H9 (cell line): ENCODE data around the gene ZNF236. TPM values are rescaled to one million over a fixed set of nuclear protein-coding genes. Genes with fewer than 3 reads are reported as not detected.

Source experiments
- DNase-seq: peaks from one replicate; pipeline ENCODE4 v3.0.0-alpha.2; 2017
- H2AFZ ChIP-seq: one replicate; pipeline ENCODE4 v1.6.1; 2013; ENCODE audit warnings: mild to moderate bottlenecking, low read length, control low read depth, moderate library complexity
- H2AK5ac ChIP-seq: 2 replicates; pipeline ENCODE4 v1.6.1; 2013; ENCODE audit warnings: low read length, control low read depth, mixed read lengths; ENCODE audit not compliant: insufficient read length
- H2BK120ac ChIP-seq: one replicate; pipeline ENCODE4 v1.6.1; 2013; ENCODE audit warnings: low read depth, mild to moderate bottlenecking, low read length, control low read depth, inconsistent platforms; ENCODE audit not compliant: poor library complexity, severe bottlenecking
- H2BK12ac ChIP-seq: 2 replicates; pipeline ENCODE4 v1.6.1; 2013; ENCODE audit warnings: low read length, control low read depth, mixed read lengths, low read depth; ENCODE audit not compliant: insufficient read length
- H2BK15ac ChIP-seq: 2 replicates; pipeline ENCODE4 v1.6.1; 2013; ENCODE audit warnings: low read depth, low read length, control low read depth
- H2BK20ac ChIP-seq: one replicate; pipeline ENCODE4 v1.6.1; 2013; ENCODE audit warnings: low read depth, mild to moderate bottlenecking, low read length, control low read depth, inconsistent platforms; ENCODE audit not compliant: poor library complexity, severe bottlenecking
- H2BK5ac ChIP-seq: 2 replicates; pipeline ENCODE4 v1.6.1; 2013; ENCODE audit warnings: low read length, control low read depth, mixed read lengths; ENCODE audit not compliant: insufficient read length
- H3K14ac ChIP-seq: 2 replicates; pipeline ENCODE4 v1.6.1; 2013; ENCODE audit warnings: low read length, control low read depth; ENCODE audit not compliant: insufficient read depth
- H3K18ac ChIP-seq: 2 replicates; pipeline ENCODE4 v1.6.1; 2013; ENCODE audit warnings: low read depth, mild to moderate bottlenecking, mixed read lengths, low read length, control low read depth; ENCODE audit not compliant: insufficient read length
- H3K23ac ChIP-seq: 2 replicates; pipeline ENCODE4 v1.6.1; 2013; ENCODE audit warnings: low read length, control low read depth, mixed read lengths, low read depth; ENCODE audit not compliant: insufficient read length
- H3K23me2 ChIP-seq: 2 replicates; pipeline ENCODE4 v1.6.1; 2013; ENCODE audit warnings: low read depth, mild to moderate bottlenecking, mixed read lengths, low read length, control low read depth; ENCODE audit not compliant: insufficient read length, poor library complexity, severe bottlenecking
- H3K27ac ChIP-seq: 2 replicates; pipeline ENCODE4 v1.5.1; 2013; ENCODE audit warnings: low read length, control low read depth, mixed read lengths, low read depth; ENCODE audit not compliant: insufficient read length
- H3K27me3 ChIP-seq: 2 replicates; pipeline ENCODE4 v1.6.1; 2013; ENCODE audit warnings: low read length, control low read depth, inconsistent platforms; ENCODE audit not compliant: insufficient read depth
- H3K4ac ChIP-seq: 2 replicates; pipeline ENCODE4 v1.6.1; 2013; ENCODE audit warnings: low read depth, mild to moderate bottlenecking, control low read depth, inconsistent platforms, low read length, moderate library complexity
- H3K4me1 ChIP-seq: 2 replicates; pipeline ENCODE4 v1.6.1; 2013; ENCODE audit warnings: low read length, control low read depth, inconsistent platforms; ENCODE audit not compliant: insufficient read depth
- H3K4me2 ChIP-seq: 2 replicates; pipeline ENCODE4 v1.6.1; 2013; ENCODE audit warnings: low read length, control low read depth, mixed read lengths; ENCODE audit not compliant: insufficient read length, insufficient read depth
- H3K56ac ChIP-seq: 2 replicates; pipeline ENCODE4 v1.6.1; 2013; ENCODE audit warnings: low read depth, mild to moderate bottlenecking, mixed read lengths, low read length, control low read depth; ENCODE audit not compliant: insufficient read length
- H3K79me1 ChIP-seq: 2 replicates; pipeline ENCODE4 v1.6.1; 2013; ENCODE audit warnings: low read depth, mild to moderate bottlenecking, moderate library complexity, low read length, control low read depth, inconsistent platforms; ENCODE audit not compliant: insufficient read depth, poor library complexity, severe bottlenecking
- H3K79me2 ChIP-seq: 2 replicates; pipeline ENCODE4 v1.6.1; 2013; ENCODE audit warnings: low read length, control low read depth, inconsistent platforms; ENCODE audit not compliant: insufficient read depth
- H3K9ac ChIP-seq: 2 replicates; pipeline ENCODE4 v1.6.1; 2013; ENCODE audit warnings: low read length, control low read depth, mixed read lengths; ENCODE audit not compliant: insufficient read length; ENCODE audit errors: extremely low read depth
- H3K9me3 ChIP-seq: one replicate; pipeline ENCODE4 v1.6.1; 2013; ENCODE audit warnings: low read depth, low read length, inconsistent platforms; ENCODE audit not compliant: control insufficient read depth
- H3T11ph ChIP-seq: one replicate; pipeline ENCODE4 v1.6.1; 2013; ENCODE audit warnings: mild to moderate bottlenecking, low read length, control low read depth, inconsistent platforms
- H4K20me1 ChIP-seq: one replicate; pipeline ENCODE4 v1.6.1; 2013; ENCODE audit not compliant: control insufficient read depth, insufficient read length, insufficient read depth
- H4K5ac ChIP-seq: 2 replicates; pipeline ENCODE4 v1.6.1; 2013; ENCODE audit warnings: low read depth, mild to moderate bottlenecking, mixed read lengths, low read length, control low read depth; ENCODE audit not compliant: insufficient read length
- H4K8ac ChIP-seq: replicated peaks from 2 replicates; pipeline ENCODE4 v1.6.1; 2013; ENCODE audit warnings: low read length, control low read depth, mixed read lengths, low read depth; ENCODE audit not compliant: insufficient read length
- H4K91ac ChIP-seq: 2 replicates; pipeline ENCODE4 v1.6.1; 2013; ENCODE audit warnings: low read depth, mild to moderate bottlenecking, moderate library complexity, mixed read lengths, low read length, control low read depth; ENCODE audit not compliant: insufficient read length
- H3K27ac Mint-ChIP-seq, 3 experiments: 2 replicates in 2 of 3; 3 replicates in 1 of 3; pipeline ENCODE4 v1.8.0; 2020 to 2021; ENCODE audit warnings: mixed read lengths in 3 of 3, mild to moderate bottlenecking in 1 of 3, moderate library complexity in 1 of 3
- H3K27me3 Mint-ChIP-seq: 2 replicates; pipeline ENCODE4 v1.8.0; 2021; ENCODE audit warnings: low read depth, mild to moderate bottlenecking, moderate library complexity, mixed read lengths
- H3K36me3 Mint-ChIP-seq, 3 experiments: 2 replicates in 2 of 3; 3 replicates in 1 of 3; pipeline ENCODE4 v1.8.0; 2020 to 2021; ENCODE audit warnings: low read depth in 3 of 3, mixed read lengths in 3 of 3; ENCODE audit not compliant: insufficient read depth in 1 of 3
- H3K4me1 Mint-ChIP-seq, 2 experiments: 2 replicates each; pipeline ENCODE4 v1.8.0; 2020; ENCODE audit warnings: mixed read lengths in 2 of 2
- H3K4me3 Mint-ChIP-seq, 2 experiments: 2 replicates in 1 of 2; 3 replicates in 1 of 2; pipeline ENCODE4 v1.8.0; 2020 to 2021; ENCODE audit warnings: mild to moderate bottlenecking in 2 of 2, mixed read lengths in 2 of 2, moderate library complexity in 1 of 2
- H3K9me3 Mint-ChIP-seq, 2 experiments: 2 replicates in 1 of 2; 3 replicates in 1 of 2; pipeline ENCODE4 v1.8.0; 2020; ENCODE audit warnings: mild to moderate bottlenecking in 2 of 2, mixed read lengths in 2 of 2, moderate library complexity in 1 of 2
- WGBS: extraction: QIAGEN DNeasy Blood & Tissue Kit; methylation state at CpG from one replicate; pipeline ENCODE4 v1.1.7; 2013; ENCODE audit warnings: missing lambda C conversion rate, low lambda C conversion rate, mixed read lengths; ENCODE audit not compliant: insufficient read length; ENCODE audit errors: extremely low coverage; 5-methylcytosine and 5-hydroxymethylcytosine counted together
- total RNA-seq: library from RNA; stranded (reverse); gene quantifications from 2 replicates; pipeline ENCODE4 v1.2.1, GENCODE V29; 2021
- TF ChIP-seq, protein P1 (sequence below): fragments of 200-600 bp; sonication (generic); conservative IDR thresholded peaks from 3 replicates; pipeline ENCODE4 v1.8.0; 2021; ENCODE audit warnings: antibody characterized with exemption, mild to moderate bottlenecking

The ZNF236 gene
- total RNA-seq, 1 experiment from 2014 or later, result 16.0 TPM

DNA sequence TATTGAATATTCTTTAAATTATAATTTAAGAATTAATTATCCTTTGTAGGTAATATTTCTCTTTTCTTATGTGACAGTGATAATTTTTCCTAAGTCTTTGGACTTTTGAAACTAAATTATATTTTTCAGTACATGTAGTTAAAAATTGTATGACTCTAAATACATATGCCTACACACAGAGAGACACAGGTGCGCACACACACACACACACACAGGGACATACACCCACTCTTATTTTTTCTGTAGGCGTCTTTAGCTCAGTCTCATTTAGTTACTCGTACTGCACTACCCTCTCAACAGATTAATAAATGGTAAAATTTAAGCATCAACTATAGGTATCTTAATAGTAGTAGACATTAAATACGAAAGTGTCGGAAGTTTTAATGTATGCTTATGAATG is 56.1 kb downstream of the ZNF236 start:
- no peak overlapping the region for H4K91ac ChIP-seq
- no peak overlapping the region for H2BK5ac ChIP-seq
- H3K4me2 ChIP-seq, result no peak overlapping the region
- no peaks in the 10 kb centered on the region; a peak in 1 of 5 replicates for H3K9me3 Mint-ChIP-seq
- H3K56ac ChIP-seq, result no peak overlapping the region
- H3K23me2 ChIP-seq, result no peaks in the 10 kb centered on the region
- no peak overlapping the region for H2BK15ac ChIP-seq
- DNase-seq, result no peak
- no peak overlapping the region for H3K4ac ChIP-seq
- no peaks in the 10 kb centered on the region for H3K27me3 Mint-ChIP-seq
- peaks cover 5 to 51% (median 31%) of the 10 kb centered on the region in 3 experiments; a peak in 6 of 7 replicates for H3K36me3 Mint-ChIP-seq
- H4K8ac ChIP-seq, result no peak overlapping the region
- no peak overlapping the region for H2AFZ ChIP-seq
- H3K9ac ChIP-seq, result no peak overlapping the region
- TF ChIP-seq, protein P1, sequence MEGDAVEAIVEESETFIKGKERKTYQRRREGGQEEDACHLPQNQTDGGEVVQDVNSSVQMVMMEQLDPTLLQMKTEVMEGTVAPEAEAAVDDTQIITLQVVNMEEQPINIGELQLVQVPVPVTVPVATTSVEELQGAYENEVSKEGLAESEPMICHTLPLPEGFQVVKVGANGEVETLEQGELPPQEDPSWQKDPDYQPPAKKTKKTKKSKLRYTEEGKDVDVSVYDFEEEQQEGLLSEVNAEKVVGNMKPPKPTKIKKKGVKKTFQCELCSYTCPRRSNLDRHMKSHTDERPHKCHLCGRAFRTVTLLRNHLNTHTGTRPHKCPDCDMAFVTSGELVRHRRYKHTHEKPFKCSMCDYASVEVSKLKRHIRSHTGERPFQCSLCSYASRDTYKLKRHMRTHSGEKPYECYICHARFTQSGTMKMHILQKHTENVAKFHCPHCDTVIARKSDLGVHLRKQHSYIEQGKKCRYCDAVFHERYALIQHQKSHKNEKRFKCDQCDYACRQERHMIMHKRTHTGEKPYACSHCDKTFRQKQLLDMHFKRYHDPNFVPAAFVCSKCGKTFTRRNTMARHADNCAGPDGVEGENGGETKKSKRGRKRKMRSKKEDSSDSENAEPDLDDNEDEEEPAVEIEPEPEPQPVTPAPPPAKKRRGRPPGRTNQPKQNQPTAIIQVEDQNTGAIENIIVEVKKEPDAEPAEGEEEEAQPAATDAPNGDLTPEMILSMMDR, result no peak
- H3K27me3 ChIP-seq, result no peaks in the 10 kb centered on the region
- H3K79me1 ChIP-seq, result no peaks in the 10 kb centered on the region
- H2AK5ac ChIP-seq, result no peak overlapping the region
- peaks cover 8 to 12% of the 10 kb centered on the region in 2 experiments; a peak in 3 of 4 replicates for H3K4me1 Mint-ChIP-seq
- H2BK20ac ChIP-seq, result no peak overlapping the region
- no peak overlapping the region for H4K5ac ChIP-seq
- H4K20me1 ChIP-seq, result no peaks in the 10 kb centered on the region
- no peaks in the 10 kb centered on the region for H3K9me3 ChIP-seq
- H3K23ac ChIP-seq, result no peak overlapping the region
- no peak overlapping the region for H3K4me3 Mint-ChIP-seq
- no peaks in the 10 kb centered on the region for H3K4me1 ChIP-seq
- no peak overlapping the region for H2BK12ac ChIP-seq
- no peak overlapping the region for H3K27ac Mint-ChIP-seq
- no peak overlapping the region for H3K14ac ChIP-seq
- H3K18ac ChIP-seq, result no peak overlapping the region
- WGBS, result no CpG with 5 or more reads among the region's 5 CpGs
- no peaks in the 10 kb centered on the region for H3K79me2 ChIP-seq
- H3K27ac ChIP-seq, result no peak overlapping the region
- H3T11ph ChIP-seq, result no peak overlapping the region
- H2BK120ac ChIP-seq, result no peak overlapping the region
